Neural cell (in vitro differentiated cells): ENCODE measurements around the gene NLRP5.

Experiments
- EP300 ChIP-seq: fragments of 450-650 bp; conservative IDR thresholded peaks from 2 replicates; pipeline ENCODE4 v1.6.1; 2014; ENCODE audit warnings: antibody characterized with exemption, mild to moderate bottlenecking, moderate library complexity; ENCODE audit not compliant: poor library complexity, severe bottlenecking
- POLR2AphosphoS5 ChIP-seq: IDR thresholded peaks from 2 replicates; pipeline ENCODE4 v1.6.1; 2012
- TF ChIP-seq, protein P1 (sequence below): fragments of 450-650 bp; IDR thresholded peaks from 2 replicates; pipeline ENCODE4 v1.5.1; 2014; ENCODE audit warnings: antibody characterized with exemption, mild to moderate bottlenecking, moderate library complexity; ENCODE audit not compliant: poor library complexity, severe bottlenecking

DNA sequence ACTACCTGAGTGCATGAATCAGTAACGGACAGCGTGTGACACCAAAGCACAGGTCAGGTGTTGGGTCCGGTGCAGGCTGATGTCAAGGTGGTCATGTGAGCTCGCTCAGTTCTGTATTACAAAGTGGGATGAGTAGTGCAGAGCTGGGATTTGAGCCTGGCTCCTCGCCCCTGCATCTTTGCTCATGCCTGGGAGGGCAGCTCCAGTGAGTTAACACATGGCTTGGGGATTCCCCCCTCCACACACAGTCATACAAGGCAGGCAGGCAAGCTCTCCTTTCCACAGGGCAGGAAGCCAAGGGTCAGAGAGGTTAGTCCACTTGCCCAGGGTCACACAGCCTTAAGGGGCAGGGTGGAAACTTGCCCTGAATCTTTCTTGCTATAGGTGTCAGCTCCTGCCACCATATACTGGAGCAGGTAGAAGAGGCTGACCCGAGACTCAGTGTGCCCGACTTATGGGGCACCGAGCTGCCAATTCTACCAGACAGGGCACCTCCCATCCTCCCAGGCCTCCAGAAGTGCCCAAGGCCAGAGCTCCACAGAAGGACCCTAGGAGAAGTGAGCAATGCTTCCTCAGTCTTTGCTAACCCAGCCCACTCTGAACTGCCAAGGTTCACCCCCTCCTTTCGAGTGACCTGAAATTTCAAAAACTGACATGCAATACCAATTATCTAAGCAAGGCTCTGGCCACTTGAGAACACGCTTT lies 99.1 kb downstream of the NLRP5 start:
- TF ChIP-seq, protein P1, sequence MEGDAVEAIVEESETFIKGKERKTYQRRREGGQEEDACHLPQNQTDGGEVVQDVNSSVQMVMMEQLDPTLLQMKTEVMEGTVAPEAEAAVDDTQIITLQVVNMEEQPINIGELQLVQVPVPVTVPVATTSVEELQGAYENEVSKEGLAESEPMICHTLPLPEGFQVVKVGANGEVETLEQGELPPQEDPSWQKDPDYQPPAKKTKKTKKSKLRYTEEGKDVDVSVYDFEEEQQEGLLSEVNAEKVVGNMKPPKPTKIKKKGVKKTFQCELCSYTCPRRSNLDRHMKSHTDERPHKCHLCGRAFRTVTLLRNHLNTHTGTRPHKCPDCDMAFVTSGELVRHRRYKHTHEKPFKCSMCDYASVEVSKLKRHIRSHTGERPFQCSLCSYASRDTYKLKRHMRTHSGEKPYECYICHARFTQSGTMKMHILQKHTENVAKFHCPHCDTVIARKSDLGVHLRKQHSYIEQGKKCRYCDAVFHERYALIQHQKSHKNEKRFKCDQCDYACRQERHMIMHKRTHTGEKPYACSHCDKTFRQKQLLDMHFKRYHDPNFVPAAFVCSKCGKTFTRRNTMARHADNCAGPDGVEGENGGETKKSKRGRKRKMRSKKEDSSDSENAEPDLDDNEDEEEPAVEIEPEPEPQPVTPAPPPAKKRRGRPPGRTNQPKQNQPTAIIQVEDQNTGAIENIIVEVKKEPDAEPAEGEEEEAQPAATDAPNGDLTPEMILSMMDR, result no peak
- TF ChIP-seq EP300 (no peak), POLR2AphosphoS5 (no peak)
